K562 (cell line): ENCODE results near the gene GOSR1. TPM values are rescaled to one million over a fixed set of nuclear protein-coding genes. Genes with fewer than 3 reads are reported as not detected.

Source experiments
- ARID3A ChIP-seq: IDR thresholded peaks from 2 replicates; pipeline ENCODE4 v1.6.1; 2012; ENCODE audit warnings: low read depth, low read length, improper control_type of control experiment, borderline replicate concordance
- COPS2 ChIP-seq: fragments of 450-650 bp; conservative IDR thresholded peaks from 2 replicates; pipeline ENCODE4 v1.6.1; 2016; ENCODE audit warnings: mild to moderate bottlenecking, moderate library complexity
- DPF2 ChIP-seq: fragments of 450-650 bp; IDR thresholded peaks from 2 replicates; pipeline ENCODE4 v1.6.1; 2016
- ELK1 ChIP-seq: sonication (generic); formaldehyde crosslinking; IDR thresholded peaks from 2 replicates; pipeline ENCODE4 v1.8.1; 2022; ENCODE audit warnings: missing genetic modification reagents
- JUND ChIP-seq, 2 experiments: IDR thresholded peaks; 2 replicates in 1 of 2; 3 replicates in 1 of 2; pipeline ENCODE4 v1.6.1; 2011; ENCODE audit warnings: borderline replicate concordance in 2 of 2, low read depth in 2 of 2, low read length in 2 of 2, improper control_type of control experiment in 1 of 2, missing biosample characterization in 1 of 2, missing genetic modification characterization in 1 of 2, missing genetic modification reagents in 1 of 2
- MGA ChIP-seq: fragments of 450-650 bp; IDR thresholded peaks from 2 replicates; pipeline ENCODE4 v1.6.1; 2016; ENCODE audit warnings: mild to moderate bottlenecking, moderate library complexity
- MNT ChIP-seq, 2 experiments: fragments of 450-650 bp; conservative IDR thresholded peaks; 2 replicates each; pipeline ENCODE4 v1.6.1; 2017; ENCODE audit warnings: mild to moderate bottlenecking in 2 of 2, moderate library complexity in 2 of 2
- NR0B1 ChIP-seq: fragments of 450-650 bp; IDR thresholded peaks from one replicate; pipeline ENCODE4 v1.6.1; 2018; ENCODE audit warnings: mild to moderate bottlenecking, moderate library complexity; ENCODE audit not compliant: partially characterized antibody
- SMARCE1 ChIP-seq: fragments of 450-650 bp; IDR thresholded peaks from 2 replicates; pipeline ENCODE4 v1.7.1; 2016; ENCODE audit warnings: mild to moderate bottlenecking
- ZNF57 ChIP-seq: fragments of 450-650 bp; formaldehyde crosslinking; IDR thresholded peaks from 2 replicates; pipeline ENCODE4 v1.4.0; 2020; ENCODE audit warnings: mild to moderate bottlenecking, moderate library complexity
- polyA plus RNA-seq, 8 experiments: library from polyadenylated mRNA; depleted of rRNA in 4 of 8; stranded (reverse) in 5 of 8; unstranded in 3 of 8; fragments of >200 nt; fragmentation: Nextera tagmentation in 2 of 8; fragmentation: Illumina TruSeq in 1 of 8; extraction: Ambion mirVana in 2 of 8; extraction: Trizol in 1 of 8; gene quantifications; 2 replicates each; pipeline versions ENCODE4 v1.2.1 to v1.2.3, GENCODE V29; 2011 to 2014; ENCODE audit warnings: inconsistent platforms in 1 of 8, missing spikeins in 1 of 8
- total RNA-seq, 7 experiments: library from RNA; depleted of rRNA in 6 of 7; stranded (reverse); fragments of >200 nt in 6 of 7; fragmentation: Illumina TruSeq in 2 of 7; extraction: Trizol in 2 of 7; gene quantifications; 2 replicates each; pipeline versions ENCODE4 v1.2.1 to v1.2.3, GENCODE V29; 2011 to 2021; ENCODE audit warnings: low replicate concordance in 1 of 7

GOSR1 gene
- total and polyA plus RNA-seq, 9 of the 15 experiments (the other 6 are each of a cell fraction or from before 2014, with no cell fraction given) = 17.6 to 95.5 (median 33.3) TPM

- 0 out of 2 replicates have a peak, but pooled peaks have one; percentile 14 for TF ChIP-seq ARID3A
- no peak for TF ChIP-seq JUND (IDR thresholded peaks at IDR 0.05; ENCODE audit: borderline replicate concordance, low read depth, low read length)
- TF ChIP-seq JUND (tag; IDR thresholded peaks at IDR 0.05; ENCODE audit: borderline replicate concordance, low read depth, low read length) = peak; percentile 36; the same call in 1 of the 3 replicates
- TF ChIP-seq ELK1 (CRISPR knock-in tag) = no peak
- TF ChIP-seq MGA = no peak
- peak; percentile 57 for TF ChIP-seq SMARCE1
- no peak for TF ChIP-seq COPS2
- no peak for TF ChIP-seq MNT (conservative IDR thresholded peaks at IDR 0.05)
- TF ChIP-seq NR0B1 = no peak
- TF ChIP-seq ZNF57 (CRISPR knock-in tag) = no peak
- TF ChIP-seq DPF2 = peak; percentile 45; the same call in 1 of the 2 replicates
These were observed 504 bp upstream of the GOSR1 start (continued) for GRCh38 chr17:30476726-30477082.
